K562 (cell line): ENCODE measurements around the gene SLC1A4. TPM values are rescaled to one million over a fixed set of nuclear protein-coding genes. Genes with fewer than 3 reads are reported as not detected.
A peak's percentile ranks its signal among the peaks of the same experiment; 100 is the strongest.

Experiments used
- BCL6 ChIP-seq: fragments of 250-450 bp; sonication (Bioruptor Pico); IDR thresholded peaks from 2 replicates; pipeline ENCODE4 v1.4.0; 2020
- FOXA1 ChIP-seq: fragments of 450-650 bp; IDR thresholded peaks from 2 replicates; pipeline ENCODE4 v1.6.1; 2016; ENCODE audit warnings: mild to moderate bottlenecking, borderline replicate concordance
- GTF2A2 ChIP-seq: IDR thresholded peaks from 2 replicates; pipeline ENCODE4 v1.6.1; 2016; ENCODE audit warnings: mild to moderate bottlenecking, missing genetic modification characterization, missing compliant biosample characterization
- HMG20B ChIP-seq: fragments of 250-450 bp; sonication (Bioruptor Pico); IDR thresholded peaks from 2 replicates; pipeline ENCODE4 v1.5.0; 2021; ENCODE audit warnings: mild to moderate bottlenecking
- HNRNPH1 ChIP-seq: fragments of 200-400 bp; formaldehyde crosslinking; optimal IDR thresholded peaks from 2 replicates; pipeline ENCODE3; 2017; ENCODE audit warnings: low read depth, mild to moderate bottlenecking, low read length, moderate library complexity
- PREB ChIP-seq: sonication (generic); formaldehyde crosslinking; IDR thresholded peaks from 2 replicates; pipeline ENCODE4 v1.8.1; 2023; ENCODE audit warnings: mild to moderate bottlenecking, missing genetic modification reagents
- SETDB1 ChIP-seq: IDR thresholded peaks from one replicate; pipeline ENCODE4 v1.6.1; 2012; ENCODE audit warnings: low read length, control low read depth, inconsistent platforms
- WHSC1 ChIP-seq: IDR thresholded peaks from one replicate; pipeline ENCODE4 v1.6.1; 2012; ENCODE audit warnings: low read length, control low read depth, inconsistent platforms
- ZNF23 ChIP-seq: fragments of 250-450 bp; sonication (Bioruptor Pico); IDR thresholded peaks from 2 replicates; pipeline ENCODE4 v1.4.0; 2020; ENCODE audit warnings: mild to moderate bottlenecking
- ZNF512 ChIP-seq: IDR thresholded peaks from 2 replicates; pipeline ENCODE4 v1.6.1; 2016; ENCODE audit warnings: missing genetic modification characterization, missing compliant biosample characterization
- polyA plus RNA-seq, 8 experiments: library from polyadenylated mRNA; depleted of rRNA in 4 of 8; stranded (reverse) in 5 of 8; unstranded in 3 of 8; fragments of >200 nt; fragmentation: Nextera tagmentation in 2 of 8; fragmentation: Illumina TruSeq in 1 of 8; extraction: Ambion mirVana in 2 of 8; extraction: Trizol in 1 of 8; gene quantifications; 2 replicates each; pipeline versions ENCODE4 v1.2.1 to v1.2.3, GENCODE V29; 2011 to 2014; ENCODE audit warnings: inconsistent platforms in 1 of 8, missing spikeins in 1 of 8
- total RNA-seq, 7 experiments: library from RNA; depleted of rRNA in 6 of 7; stranded (reverse); fragments of >200 nt in 6 of 7; fragmentation: Illumina TruSeq in 2 of 7; extraction: Trizol in 2 of 7; gene quantifications; 2 replicates each; pipeline versions ENCODE4 v1.2.1 to v1.2.3, GENCODE V29; 2011 to 2021; ENCODE audit warnings: low replicate concordance in 1 of 7
- TF ChIP-seq, protein P1 (sequence below), 2 experiments: fragments of 450-650 bp; IDR thresholded peaks; 2 replicates each; pipeline ENCODE4 v1.6.1; 2016; ENCODE audit warnings: mild to moderate bottlenecking in 2 of 2, borderline replicate concordance in 1 of 2, low read depth in 1 of 2, moderate library complexity in 1 of 2
- TF ChIP-seq, protein P2 (sequence below), 2 experiments: IDR thresholded peaks; 2 replicates each; pipeline ENCODE4 v1.6.1; 2012; ENCODE audit warnings: improper control_type of control experiment in 2 of 2, low read depth in 2 of 2, low read length in 2 of 2, borderline replicate concordance in 1 of 2

SLC1A4 gene
- total and polyA plus RNA-seq, 9 of the 15 experiments (the other 6 are each of a cell fraction or from before 2014, with no cell fraction given): 4.4 to 24.0 (median 10.9) TPM

GRCh38 chr2:65056215-65057053, 67.2 kb downstream of the SLC1A4 start, which contains the start of gene CEP68 (continued):
- TF ChIP-seq HNRNPH1 (no peak), WHSC1 (no peak), ZNF512 (no peak), ZNF23 (CRISPR knock-in tag) (no peak), FOXA1 (no peak), PREB (no peak), HMG20B (CRISPR knock-in tag) (no peak), BCL6 (CRISPR knock-in tag) (no peak), SETDB1 (no peak), GTF2A2 (no peak)
- TF ChIP-seq, protein P1, sequence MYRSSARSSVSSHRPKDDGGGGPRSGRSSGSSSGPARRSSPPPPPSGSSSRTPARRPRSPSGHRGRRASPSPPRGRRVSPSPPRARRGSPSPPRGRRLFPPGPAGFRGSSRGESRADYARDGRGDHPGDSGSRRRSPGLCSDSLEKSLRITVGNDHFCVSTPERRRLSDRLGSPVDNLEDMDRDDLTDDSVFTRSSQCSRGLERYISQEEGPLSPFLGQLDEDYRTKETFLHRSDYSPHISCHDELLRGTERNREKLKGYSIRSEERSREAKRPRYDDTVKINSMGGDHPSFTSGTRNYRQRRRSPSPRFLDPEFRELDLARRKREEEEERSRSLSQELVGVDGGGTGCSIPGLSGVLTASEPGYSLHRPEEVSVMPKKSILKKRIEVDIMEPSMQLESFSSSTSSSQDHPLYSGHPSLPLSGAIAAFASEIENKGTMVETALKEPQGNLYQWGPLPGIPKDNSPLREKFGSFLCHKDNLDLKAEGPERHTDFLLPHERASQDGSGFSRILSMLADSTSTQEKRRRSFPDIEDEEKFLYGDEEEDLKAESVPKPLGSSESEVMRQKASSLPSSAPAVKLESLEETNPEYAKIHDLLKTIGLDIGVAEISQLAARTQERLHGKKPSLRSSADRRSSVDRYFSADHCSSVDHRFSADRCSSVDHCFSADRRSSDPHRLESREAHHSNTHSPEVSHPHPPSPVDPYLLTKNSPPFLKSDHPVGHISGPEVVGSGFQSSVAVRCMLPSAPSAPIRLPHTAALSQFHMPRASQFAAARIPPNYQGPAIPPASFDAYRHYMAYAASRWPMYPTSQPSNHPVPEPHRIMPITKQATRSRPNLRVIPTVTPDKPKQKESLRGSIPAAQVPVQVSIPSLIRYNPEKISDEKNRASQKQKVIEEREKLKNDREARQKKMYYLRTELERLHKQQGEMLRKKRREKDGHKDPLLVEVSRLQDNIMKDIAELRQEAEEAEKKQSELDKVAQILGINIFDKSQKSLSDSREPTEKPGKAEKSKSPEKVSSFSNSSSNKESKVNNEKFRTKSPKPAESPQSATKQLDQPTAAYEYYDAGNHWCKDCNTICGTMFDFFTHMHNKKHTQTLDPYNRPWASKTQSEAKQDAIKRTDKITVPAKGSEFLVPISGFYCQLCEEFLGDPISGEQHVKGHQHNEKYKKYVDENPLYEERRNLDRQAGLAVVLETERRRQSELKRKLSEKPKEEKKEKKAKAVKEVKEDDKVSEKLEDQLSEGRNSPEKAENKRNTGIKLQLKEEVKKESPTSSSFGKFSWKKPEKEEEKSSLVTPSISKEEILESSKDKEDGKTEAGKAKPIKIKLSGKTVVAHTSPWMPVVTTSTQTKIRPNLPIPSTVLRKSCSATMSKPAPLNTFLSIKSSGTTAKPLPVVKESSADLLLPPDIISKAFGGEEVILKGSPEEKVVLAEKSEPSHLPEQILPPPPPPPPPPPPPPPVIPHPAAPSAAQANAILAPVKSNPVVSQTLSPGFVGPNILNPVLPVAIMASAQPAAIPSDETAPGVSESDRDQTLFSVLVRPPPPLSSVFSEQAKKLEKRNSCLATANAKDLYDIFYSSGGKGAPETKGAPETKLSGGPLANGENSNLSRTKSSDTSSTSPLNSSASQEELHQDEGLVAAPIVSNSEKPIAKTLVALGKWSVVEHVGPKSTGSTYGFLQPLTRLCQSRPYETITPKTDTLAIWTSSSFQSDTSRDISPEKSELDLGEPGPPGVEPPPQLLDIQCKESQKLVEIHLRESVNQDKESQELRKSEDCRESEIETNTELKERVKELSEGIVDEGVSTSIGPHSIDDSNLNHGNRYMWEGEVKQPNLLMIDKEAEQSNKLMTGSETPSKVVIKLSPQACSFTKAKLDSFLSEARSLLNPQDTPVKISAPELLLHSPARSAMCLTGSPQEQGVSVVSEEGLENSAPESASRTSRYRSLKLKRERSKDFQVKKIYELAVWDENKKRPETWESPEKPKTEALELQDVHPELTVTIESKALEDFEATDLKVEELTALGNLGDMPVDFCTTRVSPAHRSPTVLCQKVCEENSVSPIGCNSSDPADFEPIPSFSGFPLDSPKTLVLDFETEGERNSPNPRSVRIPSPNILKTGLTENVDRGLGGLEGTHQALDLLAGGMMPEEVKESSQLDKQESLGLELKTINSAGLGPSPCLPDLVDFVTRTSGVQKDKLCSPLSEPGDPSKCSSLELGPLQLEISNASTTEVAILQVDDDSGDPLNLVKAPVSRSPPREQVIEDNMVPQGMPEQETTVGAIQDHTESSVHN (IDR thresholded peaks at IDR 0.05; ENCODE audit: borderline replicate concordance in 1 of 2, low read depth in 1 of 2): no peak
- TF ChIP-seq, protein P2, sequence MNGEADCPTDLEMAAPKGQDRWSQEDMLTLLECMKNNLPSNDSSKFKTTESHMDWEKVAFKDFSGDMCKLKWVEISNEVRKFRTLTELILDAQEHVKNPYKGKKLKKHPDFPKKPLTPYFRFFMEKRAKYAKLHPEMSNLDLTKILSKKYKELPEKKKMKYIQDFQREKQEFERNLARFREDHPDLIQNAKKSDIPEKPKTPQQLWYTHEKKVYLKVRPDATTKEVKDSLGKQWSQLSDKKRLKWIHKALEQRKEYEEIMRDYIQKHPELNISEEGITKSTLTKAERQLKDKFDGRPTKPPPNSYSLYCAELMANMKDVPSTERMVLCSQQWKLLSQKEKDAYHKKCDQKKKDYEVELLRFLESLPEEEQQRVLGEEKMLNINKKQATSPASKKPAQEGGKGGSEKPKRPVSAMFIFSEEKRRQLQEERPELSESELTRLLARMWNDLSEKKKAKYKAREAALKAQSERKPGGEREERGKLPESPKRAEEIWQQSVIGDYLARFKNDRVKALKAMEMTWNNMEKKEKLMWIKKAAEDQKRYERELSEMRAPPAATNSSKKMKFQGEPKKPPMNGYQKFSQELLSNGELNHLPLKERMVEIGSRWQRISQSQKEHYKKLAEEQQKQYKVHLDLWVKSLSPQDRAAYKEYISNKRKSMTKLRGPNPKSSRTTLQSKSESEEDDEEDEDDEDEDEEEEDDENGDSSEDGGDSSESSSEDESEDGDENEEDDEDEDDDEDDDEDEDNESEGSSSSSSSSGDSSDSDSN (IDR thresholded peaks at IDR 0.05; ENCODE audit: borderline replicate concordance in 1 of 2, low read depth in 2 of 2, low read length in 2 of 2): peak; percentile 80 to 91; a peak in 2 of 4 replicates
